ENCODE data around the gene DCTN1.

Gene DCTN1

GRCh38 chr2:74392449-74392743 lies 12.3 kb upstream of the DCTN1 start:
- Histone ChIP-seq H3K27ac (ENCODE audit: poor library complexity, severe bottlenecking) (no peak overlapping the region), H3K9me3 (ENCODE audit: severe bottlenecking) (no peaks in the 10 kb centered on the region), H3K27me3 (ENCODE audit: insufficient read depth, poor library complexity, severe bottlenecking) (no peaks in the 10 kb centered on the region), H3K36me3 (ENCODE audit: low read depth) (0 out of 2 replicates have a peak, but pooled peaks cover 7% of the 10 kb centered on the region), H3K4me3 (ENCODE audit: severe bottlenecking) (no peak overlapping the region), H3K4me1 (ENCODE audit: insufficient read depth, poor library complexity, severe bottlenecking) (peaks cover 12% of the 10 kb centered on the region)
- no peak for DNase-seq (ENCODE audit: low spot score)
- ATAC-seq (ENCODE audit: low read depth) = no peak
- TF ChIP-seq, protein P1, sequence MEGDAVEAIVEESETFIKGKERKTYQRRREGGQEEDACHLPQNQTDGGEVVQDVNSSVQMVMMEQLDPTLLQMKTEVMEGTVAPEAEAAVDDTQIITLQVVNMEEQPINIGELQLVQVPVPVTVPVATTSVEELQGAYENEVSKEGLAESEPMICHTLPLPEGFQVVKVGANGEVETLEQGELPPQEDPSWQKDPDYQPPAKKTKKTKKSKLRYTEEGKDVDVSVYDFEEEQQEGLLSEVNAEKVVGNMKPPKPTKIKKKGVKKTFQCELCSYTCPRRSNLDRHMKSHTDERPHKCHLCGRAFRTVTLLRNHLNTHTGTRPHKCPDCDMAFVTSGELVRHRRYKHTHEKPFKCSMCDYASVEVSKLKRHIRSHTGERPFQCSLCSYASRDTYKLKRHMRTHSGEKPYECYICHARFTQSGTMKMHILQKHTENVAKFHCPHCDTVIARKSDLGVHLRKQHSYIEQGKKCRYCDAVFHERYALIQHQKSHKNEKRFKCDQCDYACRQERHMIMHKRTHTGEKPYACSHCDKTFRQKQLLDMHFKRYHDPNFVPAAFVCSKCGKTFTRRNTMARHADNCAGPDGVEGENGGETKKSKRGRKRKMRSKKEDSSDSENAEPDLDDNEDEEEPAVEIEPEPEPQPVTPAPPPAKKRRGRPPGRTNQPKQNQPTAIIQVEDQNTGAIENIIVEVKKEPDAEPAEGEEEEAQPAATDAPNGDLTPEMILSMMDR (IDR thresholded peaks at IDR 0.05; ENCODE audit: poor library complexity, severe bottlenecking) = no peak

DNA sequence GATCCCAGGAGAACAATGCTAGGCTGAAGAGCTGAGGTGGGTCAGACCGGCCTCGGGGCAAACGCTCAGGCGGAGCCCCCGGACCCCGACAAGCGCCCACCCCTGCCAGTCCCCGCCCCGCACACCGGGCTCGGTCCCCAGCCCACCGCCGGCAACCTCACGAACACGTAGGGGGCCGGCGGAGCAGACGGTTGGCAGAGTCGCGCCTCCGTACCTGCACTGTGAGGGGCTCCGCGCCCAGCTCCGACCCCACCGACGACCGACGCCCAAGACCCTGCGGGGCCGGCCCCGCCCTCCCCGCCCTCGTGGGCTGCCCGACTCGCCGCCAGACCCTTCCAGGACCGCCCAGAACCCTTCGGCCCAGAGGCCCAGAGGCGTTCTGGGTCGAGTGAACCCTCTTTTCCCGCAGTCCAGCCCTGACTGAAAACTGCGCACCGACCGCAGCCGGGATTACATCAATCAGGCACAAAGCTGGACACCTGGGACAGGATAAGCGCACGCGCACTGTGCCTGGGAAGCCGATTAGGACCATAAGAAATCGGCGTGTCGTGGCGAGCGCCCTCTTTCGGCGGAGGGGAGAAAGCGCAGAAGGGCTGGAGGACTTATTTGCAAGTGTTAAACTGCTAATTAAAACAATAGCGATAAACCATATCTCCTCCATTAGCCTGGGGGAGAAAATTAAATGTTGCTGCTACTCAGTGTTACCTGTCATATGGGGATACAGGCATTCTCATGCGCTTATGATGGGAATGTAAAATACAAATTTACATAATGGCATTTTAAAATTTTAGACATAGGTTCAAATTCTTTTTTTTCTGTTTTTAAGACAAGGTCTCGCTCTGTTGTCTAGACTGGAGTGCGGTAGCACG lies 11.7 kb upstream of the DCTN1 start:
- Histone ChIP-seq H3K4me3 (ENCODE audit: severe bottlenecking) (peak overlapping the region; percentile 46), H3K27me3 (ENCODE audit: insufficient read depth, poor library complexity, severe bottlenecking) (no peaks in the 10 kb centered on the region), H3K9me3 (ENCODE audit: severe bottlenecking) (no peaks in the 10 kb centered on the region), H3K27ac (ENCODE audit: poor library complexity, severe bottlenecking) (peak overlapping the region; percentile 56), H3K36me3 (ENCODE audit: low read depth) (0 out of 2 replicates have a peak, but pooled peaks cover 7% of the 10 kb centered on the region), H3K4me1 (ENCODE audit: insufficient read depth, poor library complexity, severe bottlenecking) (peaks cover 12% of the 10 kb centered on the region)
- ATAC-seq (ENCODE audit: low read depth) (peak; percentile 79), DNase-seq (ENCODE audit: low spot score) (peak; percentile 83)
- TF ChIP-seq, protein P1 (IDR thresholded peaks at IDR 0.05; ENCODE audit: poor library complexity, severe bottlenecking) = peak; percentile 99

GRCh38 chr2:74391209-74391579 lies 11.1 kb upstream of the DCTN1 start:
- H3K36me3 ChIP-seq (ENCODE audit: low read depth) = 0 out of 2 replicates have a peak, but pooled peaks cover 7% of the 10 kb centered on the region
- no peaks in the 10 kb centered on the region for H3K9me3 ChIP-seq (ENCODE audit: severe bottlenecking)
- TF ChIP-seq, protein P1 (IDR thresholded peaks at IDR 0.05; ENCODE audit: poor library complexity, severe bottlenecking) = no peak
- peaks cover 12% of the 10 kb centered on the region for H3K4me1 ChIP-seq (ENCODE audit: insufficient read depth, poor library complexity, severe bottlenecking)
- H3K27me3 ChIP-seq (ENCODE audit: insufficient read depth, poor library complexity, severe bottlenecking) = no peaks in the 10 kb centered on the region
- H3K27ac ChIP-seq (ENCODE audit: poor library complexity, severe bottlenecking) = peak overlapping the region; percentile 56
- H3K4me3 ChIP-seq (ENCODE audit: severe bottlenecking) = peak overlapping the region; percentile 46
- ATAC-seq (ENCODE audit: low read depth) = peak; percentile 60
- no peak for DNase-seq (ENCODE audit: low spot score)

DNA sequence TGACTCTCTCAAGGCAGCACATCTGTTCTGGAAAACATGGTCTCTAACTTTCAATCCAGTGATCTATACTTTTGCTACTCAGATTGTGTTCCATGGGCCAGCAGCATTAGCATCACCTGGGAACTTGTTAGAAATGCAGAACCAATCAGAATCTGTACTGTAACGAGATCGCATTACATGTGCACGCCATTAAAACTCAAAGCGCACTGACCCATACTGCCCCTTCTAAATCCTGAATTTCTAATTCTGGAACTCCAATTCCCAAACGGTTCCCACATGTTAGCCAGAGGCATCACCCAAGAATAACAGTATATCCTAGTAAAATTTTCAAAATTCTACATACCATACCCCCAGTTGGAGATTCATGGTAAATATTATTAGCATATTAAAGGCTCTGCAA lies 10.5 kb upstream of the DCTN1 start:
- Histone ChIP-seq H3K36me3 (ENCODE audit: low read depth) (0 out of 2 replicates have a peak, but pooled peaks cover 7% of the 10 kb centered on the region), H3K9me3 (ENCODE audit: severe bottlenecking) (no peaks in the 10 kb centered on the region), H3K27ac (ENCODE audit: poor library complexity, severe bottlenecking) (peak overlapping the region; percentile 56), H3K4me3 (ENCODE audit: severe bottlenecking) (peak overlapping the region; percentile 46), H3K4me1 (ENCODE audit: insufficient read depth, poor library complexity, severe bottlenecking) (peaks cover 12% of the 10 kb centered on the region), H3K27me3 (ENCODE audit: insufficient read depth, poor library complexity, severe bottlenecking) (no peaks in the 10 kb centered on the region)
- ATAC-seq (ENCODE audit: low read depth) (no peak), DNase-seq (ENCODE audit: low spot score) (no peak)
- TF ChIP-seq, protein P1 (IDR thresholded peaks at IDR 0.05; ENCODE audit: poor library complexity, severe bottlenecking) = no peak

DNA sequence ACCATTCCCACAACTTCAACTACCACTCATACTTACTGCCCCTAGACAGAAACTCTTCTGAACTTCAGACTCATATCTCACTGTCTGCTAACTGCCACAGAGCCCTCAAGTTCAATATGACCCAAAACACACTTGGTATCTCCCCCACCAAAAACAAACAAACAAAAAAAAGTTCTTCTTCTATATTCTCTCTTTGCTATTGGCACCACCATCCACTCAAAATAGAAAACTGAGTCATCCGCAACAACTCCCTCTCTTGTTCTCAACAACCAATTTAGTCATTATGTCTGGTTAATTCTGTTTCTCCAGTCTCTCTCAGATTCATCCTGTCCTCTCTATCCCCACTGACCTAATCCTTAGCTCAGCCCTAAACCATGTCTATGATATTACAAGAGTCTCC lies 7.2 kb upstream of the DCTN1 start:
- TF ChIP-seq, protein P1 (IDR thresholded peaks at IDR 0.05; ENCODE audit: poor library complexity, severe bottlenecking) = no peak
- no peak overlapping the region for H3K4me3 ChIP-seq (ENCODE audit: severe bottlenecking)
- DNase-seq (ENCODE audit: low spot score) (no peak), ATAC-seq (ENCODE audit: low read depth) (no peak)
- no peak overlapping the region for H3K27ac ChIP-seq (ENCODE audit: poor library complexity, severe bottlenecking)
- no peaks in the 10 kb centered on the region for H3K9me3 ChIP-seq (ENCODE audit: severe bottlenecking)
- peaks cover 25% of the 10 kb centered on the region for H3K36me3 ChIP-seq (ENCODE audit: low read depth)
- no peaks in the 10 kb centered on the region for H3K27me3 ChIP-seq (ENCODE audit: insufficient read depth, poor library complexity, severe bottlenecking)
- H3K4me1 ChIP-seq (ENCODE audit: insufficient read depth, poor library complexity, severe bottlenecking) = peaks cover 18% of the 10 kb centered on the region

All from RWPE2 (cell line).